Erythroblast (primary cell): ENCODE data around the gene DAB1.

Experiments used
- DNase-seq, 2 experiments: peaks; one replicate each; lab custom pipeline; 2025; lab: John Stamatoyannopoulos, UW
- GATA1 ChIP-seq: IDR thresholded peaks from 2 replicates; pipeline ENCODE4 v1.6.1; 2011; ENCODE audit warnings: low read depth, mild to moderate bottlenecking, control low read depth, low read length, moderate library complexity
- POLR2A ChIP-seq: IDR thresholded peaks from 2 replicates; pipeline ENCODE4 v1.6.1; 2011; ENCODE audit warnings: mild to moderate bottlenecking, low read length

DAB1 gene

GRCh38 chr1:57423656-57424211 is at the start of gene DAB1:
Gene DAB1, minus strand, starts transcription at chr1:57424060. Its CDS starts 133,030 bp downstream, at chr1:57291030.
- DNase-seq = no peak
- no peak for TF ChIP-seq GATA1
- TF ChIP-seq POLR2A = no peak

GRCh38 chr1:57473448-57473847 is 49.6 kb upstream of the DAB1 start:
- DNase-seq = no peak
- TF ChIP-seq POLR2A (no peak), GATA1 (no peak)

DNA sequence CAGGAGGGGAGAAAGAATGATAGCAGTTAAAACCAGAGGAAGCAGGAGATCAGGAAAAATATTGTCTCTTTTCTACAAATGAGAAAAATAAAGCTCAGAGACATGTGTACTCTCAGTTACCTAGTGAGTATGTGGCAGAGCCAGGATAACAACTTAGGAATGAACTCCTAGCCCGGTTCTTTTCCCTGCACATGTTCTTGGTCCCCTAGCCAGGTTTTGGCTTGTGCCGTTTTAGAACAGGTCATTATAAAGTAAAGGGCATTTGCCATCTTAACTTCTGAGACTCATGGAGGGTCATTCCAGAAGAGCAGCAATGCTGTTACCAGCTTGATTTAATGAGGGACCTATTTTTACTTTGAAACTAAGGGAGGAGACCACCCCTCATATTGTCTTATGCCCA is 48.1 kb upstream of the DAB1 start:
- TF ChIP-seq GATA1 (no peak), POLR2A (no peak)
- DNase-seq = no peak

DNA sequence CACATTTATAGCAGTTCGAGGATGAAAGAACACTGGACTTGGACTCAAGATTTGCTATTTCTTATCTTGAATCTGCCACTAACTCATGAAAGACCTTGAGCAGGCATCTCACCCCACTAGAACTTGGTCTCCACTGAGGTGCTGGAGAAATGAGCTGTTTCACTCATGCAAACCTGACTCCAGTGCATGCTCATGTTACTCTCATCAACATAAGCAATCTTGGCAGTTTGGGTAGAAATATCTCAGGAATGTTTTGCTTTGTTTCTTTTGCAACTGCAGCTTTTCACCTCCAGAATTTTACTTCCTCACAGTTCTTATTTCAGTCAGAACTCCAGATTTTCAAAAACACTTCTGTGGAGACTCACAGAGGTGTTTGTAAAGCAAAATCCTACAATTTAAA is 46.2 kb upstream of the DAB1 start:
- TF ChIP-seq GATA1 (no peak), POLR2A (no peak)
- no peak for DNase-seq

GRCh38 chr1:57468641-57469523 is 45.0 kb upstream of the DAB1 start:
- TF ChIP-seq GATA1 = no peak
- no peak for TF ChIP-seq POLR2A
- DNase-seq = no peak

DNA sequence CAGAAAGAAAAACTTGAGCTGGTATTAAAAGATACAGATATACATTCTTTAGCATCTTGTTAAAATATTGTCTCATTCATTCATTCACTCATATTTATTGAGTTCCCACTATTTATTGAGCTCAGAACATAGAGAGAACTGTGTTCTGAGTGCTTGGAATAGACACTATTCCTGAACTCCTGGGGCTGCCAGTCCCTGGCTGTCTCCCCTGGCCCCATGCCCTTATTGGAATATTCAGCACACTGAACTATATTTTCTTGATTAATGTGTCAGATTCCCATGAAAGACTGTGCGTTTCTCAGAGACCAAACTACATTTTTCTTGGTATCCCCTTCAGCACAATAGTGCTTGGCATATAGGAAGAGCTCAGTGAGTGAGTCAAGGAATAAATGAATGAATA is 44.0 kb upstream of the DAB1 start:
- no peak for DNase-seq
- no peak for TF ChIP-seq GATA1
- no peak for TF ChIP-seq POLR2A

DNA sequence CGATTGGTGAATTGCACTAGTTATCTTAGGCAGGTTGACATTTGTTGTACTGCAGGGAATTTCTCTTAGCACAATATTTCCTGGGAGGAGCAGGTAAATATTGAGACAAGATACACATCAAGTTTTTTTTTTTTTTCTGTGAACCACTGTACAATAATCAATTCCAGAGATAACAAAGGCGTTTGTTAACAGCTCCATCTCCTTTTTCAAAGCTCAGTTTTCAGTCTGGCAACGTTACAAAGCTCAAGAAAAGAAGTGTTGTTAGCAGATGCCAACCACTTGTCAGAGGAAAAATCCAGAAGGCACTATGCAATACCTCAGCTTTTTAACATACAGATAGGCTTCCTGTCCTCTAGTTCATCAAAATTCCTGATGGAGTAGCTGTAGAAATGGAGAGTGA is 40.9 kb upstream of the DAB1 start:
- TF ChIP-seq POLR2A (no peak), GATA1 (no peak)
- DNase-seq = no peak

GRCh38 chr1:57463343-57463742 is 39.5 kb upstream of the DAB1 start:
- TF ChIP-seq GATA1 (no peak), POLR2A (no peak)

DNA sequence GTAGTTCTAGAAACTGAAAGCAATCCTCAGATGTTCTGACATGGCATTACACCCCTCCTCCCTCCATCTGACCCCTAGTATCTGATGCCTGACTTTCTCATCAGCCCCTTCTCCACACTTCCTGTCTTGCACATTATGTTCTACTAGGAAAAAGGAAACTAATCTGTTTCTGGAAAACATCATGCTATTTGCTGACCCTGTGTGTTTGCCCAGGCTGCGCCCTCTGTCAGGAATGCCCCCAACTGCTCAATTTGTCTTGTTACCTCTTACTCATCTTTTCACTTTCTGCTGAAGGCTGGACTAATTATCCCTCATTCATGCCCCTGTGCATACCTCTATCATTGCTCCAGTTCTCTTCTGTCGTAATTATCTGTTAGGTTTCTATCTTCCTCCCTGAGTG is 37.5 kb upstream of the DAB1 start:
- no peak for DNase-seq
- TF ChIP-seq GATA1 (no peak), POLR2A (no peak)

More at GRCh38 chr1:57463343-57463742, 39.5 kb upstream of the DAB1 start:
- DNase-seq = no peak

DNA sequence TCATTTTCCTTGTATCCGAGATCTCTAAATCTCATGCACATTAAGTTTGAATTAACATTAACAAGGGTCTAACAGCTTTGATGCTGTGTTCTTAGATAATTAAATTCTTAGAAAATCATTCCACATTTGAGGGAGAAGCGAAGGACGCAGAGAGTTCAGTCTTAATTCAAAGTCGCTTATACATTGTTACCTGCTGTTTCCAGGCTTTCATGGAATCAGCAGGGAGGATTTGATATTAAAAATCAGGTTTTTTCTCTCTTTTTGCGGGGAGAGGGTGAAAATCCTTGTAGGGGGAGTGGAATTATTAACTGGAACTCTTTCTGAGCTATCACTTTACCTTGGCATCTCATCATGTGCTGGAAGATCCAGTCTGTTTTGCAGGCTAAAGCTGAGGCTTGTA is 27.7 kb upstream of the DAB1 start:
- TF ChIP-seq GATA1 = no peak
- TF ChIP-seq POLR2A = no peak

GRCh38 chr1:57450981-57451380 is 27.1 kb upstream of the DAB1 start:
- no peak for DNase-seq
- TF ChIP-seq POLR2A = no peak
- TF ChIP-seq GATA1 = no peak

More for the DNA sequence above, 27.7 kb upstream of the DAB1 start:
- no peak for DNase-seq

DNA sequence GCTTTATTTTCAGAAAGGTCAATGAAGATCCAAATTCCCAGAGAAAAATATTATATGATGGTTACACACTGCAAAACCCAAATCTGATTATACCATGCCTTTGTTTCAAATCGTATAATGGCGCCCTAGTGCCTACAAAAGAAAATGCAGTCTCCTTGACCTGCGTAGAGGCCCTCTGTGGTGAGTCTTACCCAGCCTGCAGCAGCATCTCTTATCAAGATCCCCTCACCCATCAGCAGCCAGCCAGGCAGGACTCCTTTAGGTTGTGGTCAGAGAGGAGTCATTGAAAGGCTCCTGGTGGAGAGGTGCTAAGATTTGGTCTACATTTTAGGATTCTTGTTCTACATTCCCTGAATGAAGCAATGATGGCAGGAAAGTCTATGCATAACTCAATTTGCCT is 23.7 kb upstream of the DAB1 start:
- DNase-seq = no peak
- TF ChIP-seq GATA1 (no peak), POLR2A (no peak)

DNA sequence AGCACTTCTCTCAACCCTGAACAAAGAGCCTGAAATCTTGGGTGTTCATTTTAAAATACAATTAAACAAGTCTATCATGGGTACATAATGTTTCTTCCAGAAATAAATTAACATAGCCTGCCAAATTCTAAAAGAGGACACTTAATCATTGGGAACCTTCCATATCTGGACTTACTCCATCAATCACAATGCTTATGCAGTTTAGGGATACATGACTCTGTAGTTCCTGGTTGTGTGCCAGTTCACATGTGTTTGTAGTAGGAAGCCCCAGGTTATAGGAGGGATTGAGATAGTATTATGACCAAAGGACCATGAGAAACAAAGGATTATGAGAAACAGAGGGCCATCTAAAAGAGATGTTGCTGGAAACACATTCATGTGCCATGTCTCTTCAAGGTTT is 19.1 kb upstream of the DAB1 start:
- no peak for DNase-seq
- TF ChIP-seq GATA1 (no peak), POLR2A (no peak)

GRCh38 chr1:57440096-57440495 is 16.2 kb upstream of the DAB1 start:
- DNase-seq = no peak
- TF ChIP-seq POLR2A = no peak
- no peak for TF ChIP-seq GATA1
